CD1c-positive myeloid dendritic cell (primary cell): ENCODE results near the gene TCN1.
"Not testable (repeated sequence)": the region's sequence is repeated elsewhere in the genome, so short reads cannot be mapped to it uniquely, and the experiment has no call there.

Experiments
- DNase-seq: peaks from one replicate; pipeline ENCODE4 v3.0.0-alpha.2; 2016; ENCODE audit errors: extremely low spot score

TCN1 gene

GRCh38 chr11:59857439-59858434 is 8.6 kb downstream of the TCN1 start:
- no peak for DNase-seq

GRCh38 chr11:59854871-59855270 is 11.4 kb downstream of the TCN1 start:
- DNase-seq, result no peak

GRCh38 chr11:59851416-59851815 is 14.9 kb downstream of the TCN1 start:
- DNase-seq, result not testable (repeated sequence)

GRCh38 chr11:59849551-59849950 is 16.7 kb downstream of the TCN1 start:
- not testable (repeated sequence) for DNase-seq

GRCh38 chr11:59849129-59849528 is 17.2 kb downstream of the TCN1 start:
- DNase-seq, result no peak

- DNase-seq, result not testable (repeated sequence)
Observed at GRCh38 chr11:59848439-59848838, 17.8 kb downstream of the TCN1 start.

GRCh38 chr11:59847626-59848025 is 18.7 kb downstream of the TCN1 start:
- DNase-seq, result no peak

- DNase-seq, result no peak
Observed at GRCh38 chr11:59846556-59846955, 19.7 kb downstream of the TCN1 start.

GRCh38 chr11:59845399-59845798 is 20.9 kb downstream of the TCN1 start, which contains the start of gene CBLIF:
TSS of gene CBLIF (minus strand) at chr11:59845499. CDS start at chr11:59845453, 46 bp downstream.
- no peak for DNase-seq

- no peak for DNase-seq
Observed at GRCh38 chr11:59842316-59842715, 24.0 kb downstream of the TCN1 start.

- no peak for DNase-seq
Observed at GRCh38 chr11:59841514-59841913, 24.8 kb downstream of the TCN1 start.

GRCh38 chr11:59839615-59840014 is 26.7 kb downstream of the TCN1 start:
- no peak for DNase-seq

- DNase-seq, result no peak
Observed at GRCh38 chr11:59833602-59834001, 32.7 kb downstream of the TCN1 start.

- no peak for DNase-seq
Observed at GRCh38 chr11:59829358-59829757, 36.9 kb downstream of the TCN1 start.

GRCh38 chr11:59822989-59823566 is 43.2 kb downstream of the TCN1 start:
- peak; percentile 74 for DNase-seq

- DNase-seq, result no peak
Observed at GRCh38 chr11:59818572-59818971, 47.7 kb downstream of the TCN1 start.

GRCh38 chr11:59816434-59816833 is 49.9 kb downstream of the TCN1 start:
- not testable (repeated sequence) for DNase-seq

- no peak for DNase-seq
Observed at GRCh38 chr11:59815754-59816153, 50.5 kb downstream of the TCN1 start.

GRCh38 chr11:59814021-59814420 is 52.3 kb downstream of the TCN1 start:
- no peak for DNase-seq

- DNase-seq, result no peak
Observed at GRCh38 chr11:59813364-59813763, 52.9 kb downstream of the TCN1 start.

GRCh38 chr11:59812220-59812619 is 54.1 kb downstream of the TCN1 start:
- no peak for DNase-seq

GRCh38 chr11:59810911-59811259 is 55.4 kb downstream of the TCN1 start:
- DNase-seq, result no peak
